ENCODE data around the gene BNIP5. TPM values are rescaled to one million over a fixed set of nuclear protein-coding genes. Genes with fewer than 3 reads are reported as not detected.

The BNIP5 gene
- polyA plus RNA-seq, 3 donors = not detected

DNA sequence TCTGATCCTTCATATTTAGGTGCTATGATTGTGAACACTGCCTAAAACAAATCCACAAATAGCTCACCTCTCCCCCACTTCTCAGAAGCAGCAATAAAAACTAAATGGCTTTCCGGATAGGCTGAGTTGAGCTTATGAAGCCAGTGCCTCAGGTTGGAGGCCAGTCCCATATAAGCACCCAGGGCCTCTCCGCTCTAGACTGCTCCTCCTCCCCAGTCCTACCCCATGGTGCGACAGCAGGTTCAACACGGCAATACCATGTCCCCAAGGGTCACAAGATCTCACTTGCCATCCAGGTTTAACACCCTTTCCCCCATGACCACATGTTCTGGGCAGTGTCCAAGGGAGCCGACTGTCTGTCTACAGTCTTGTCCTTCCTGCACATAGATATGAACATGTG is 20.8 kb downstream of the BNIP5 start:
- Mint-ChIP-seq H3K27ac (no peak overlapping the region), H3K4me1 (peaks cover 17% of the 10 kb centered on the region), H3K4me3 (no peak overlapping the region), H3K36me3 (peaks cover 9 to 13% of the 10 kb centered on the region in 2 donors), H3K9me3 (no peaks in the 10 kb centered on the region), H3K27me3 (ENCODE audit: low read depth in 3 of 3) (peaks cover 2 to 5% (median 3%) of the 10 kb centered on the region in 3 donors)
- peaks cover 14 to 15% of the 10 kb centered on the region in 2 donors for H3K4me1 ChIP-seq (ENCODE audit: control insufficient read depth in 1 of 2, insufficient read depth in 2 of 2, low read length in 2 of 2)
- no peaks in the 10 kb centered on the region for H3K36me3 ChIP-seq (replicated peaks in 1 of 2; ENCODE audit: control insufficient read depth in 1 of 2, insufficient read depth in 2 of 2, low read length in 2 of 2)
- no peaks in the 10 kb centered on the region for H4K20me1 ChIP-seq (ENCODE audit: insufficient read depth, low read length)
- TF ChIP-seq CTCF (IDR thresholded peaks at IDR 0.05) = no peak
- H3K27ac ChIP-seq (ENCODE audit: low read depth in 1 of 2, low read length in 2 of 2) = no peak overlapping the region
- no peaks in the 10 kb centered on the region for H3K79me2 ChIP-seq (ENCODE audit: insufficient read depth, low read length)
- H3K4me2 ChIP-seq (replicated peaks; ENCODE audit: extremely low read depth, low read length, poor library complexity, severe bottlenecking) = no peak overlapping the region
- H3K9me3 ChIP-seq (replicated peaks in 1 of 2; ENCODE audit: control insufficient read depth in 1 of 2, insufficient read depth in 1 of 2, low read length in 2 of 2) = no peaks in the 10 kb centered on the region
- H3K27me3 ChIP-seq (ENCODE audit: control insufficient read depth in 2 of 2, insufficient read depth in 2 of 2, low read length in 2 of 2) = no peaks in the 10 kb centered on the region
- DNase-seq = no peak
- intact Hi-C loops (cut with micrococcal nuclease) = no loop called here
- no peak overlapping the region for H3K4me3 ChIP-seq (replicated peaks in 1 of 3; ENCODE audit: low read depth in 2 of 3, low read length in 3 of 3)
- 93% methylated on average over 5 of the region's 5 CpGs for WGBS (ENCODE audit: insufficient coverage)
- no peak overlapping the region for H3K9ac ChIP-seq (ENCODE audit: insufficient read depth, low read length, poor library complexity, severe bottlenecking)
- H2AFZ ChIP-seq (ENCODE audit: insufficient read depth, low read depth, low read length, poor library complexity, severe bottlenecking) = no peak overlapping the region

DNA sequence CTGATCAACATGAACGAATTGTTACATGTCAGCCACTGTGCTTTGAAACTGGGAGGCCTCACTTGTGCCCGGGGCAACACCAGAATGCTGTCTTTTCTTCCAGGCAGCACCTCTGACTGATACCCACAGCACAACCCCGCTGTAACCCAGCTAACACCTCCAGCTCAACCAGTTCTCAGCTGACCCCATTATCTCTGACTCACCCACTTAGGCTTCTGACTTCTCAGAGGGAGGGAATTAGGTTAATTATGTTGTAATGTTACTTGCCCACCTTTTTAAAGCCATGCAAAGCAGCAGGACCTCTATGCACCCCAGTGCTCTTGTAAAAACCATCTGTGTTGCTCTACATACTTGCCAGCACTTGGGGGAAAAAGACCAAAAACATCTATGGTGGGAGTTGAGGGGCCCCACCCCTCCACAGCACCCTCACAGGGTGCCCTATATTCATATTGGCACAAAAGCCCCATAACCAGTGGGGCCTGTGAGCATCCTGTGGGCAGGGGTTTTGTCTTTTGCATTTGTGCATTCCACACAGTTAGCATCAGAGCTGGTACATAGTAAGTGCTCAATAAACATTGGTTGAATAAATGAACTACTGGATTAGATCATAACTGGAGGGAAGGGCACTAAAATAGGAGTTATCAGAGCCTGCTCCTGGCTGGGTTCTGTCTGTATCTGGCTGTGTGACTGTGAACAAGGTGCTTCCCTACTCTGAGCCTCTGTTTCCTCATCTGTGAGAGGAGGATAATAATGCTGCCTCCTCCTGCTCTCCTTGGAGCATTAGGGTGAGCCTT is 22.3 kb downstream of the BNIP5 start:
- Histone ChIP-seq H3K4me2 (replicated peaks; ENCODE audit: extremely low read depth, low read length, poor library complexity, severe bottlenecking) (no peak overlapping the region), H3K27ac (ENCODE audit: low read depth in 1 of 2, low read length in 2 of 2) (no peak overlapping the region), H4K20me1 (ENCODE audit: insufficient read depth, low read length) (no peaks in the 10 kb centered on the region), H2AFZ (ENCODE audit: insufficient read depth, low read depth, low read length, poor library complexity, severe bottlenecking) (no peak overlapping the region), H3K27me3 (ENCODE audit: control insufficient read depth in 2 of 2, insufficient read depth in 2 of 2, low read length in 2 of 2) (no peaks in the 10 kb centered on the region), H3K9ac (ENCODE audit: insufficient read depth, low read length, poor library complexity, severe bottlenecking) (no peak overlapping the region), H3K79me2 (ENCODE audit: insufficient read depth, low read length) (no peaks in the 10 kb centered on the region), H3K36me3 (replicated peaks in 1 of 2; ENCODE audit: control insufficient read depth in 1 of 2, insufficient read depth in 2 of 2, low read length in 2 of 2) (peaks cover 0 to 14% of the 10 kb centered on the region in 2 donors), H3K4me3 (replicated peaks in 1 of 3; ENCODE audit: low read depth in 2 of 3, low read length in 3 of 3) (no peak overlapping the region), H3K4me1 (ENCODE audit: control insufficient read depth in 1 of 2, insufficient read depth in 2 of 2, low read length in 2 of 2) (peaks cover 14 to 15% of the 10 kb centered on the region in 2 donors), H3K9me3 (replicated peaks in 1 of 2; ENCODE audit: control insufficient read depth in 1 of 2, insufficient read depth in 1 of 2, low read length in 2 of 2) (no peaks in the 10 kb centered on the region)
- H3K4me3 Mint-ChIP-seq = no peak overlapping the region
- H3K27me3 Mint-ChIP-seq (ENCODE audit: low read depth in 3 of 3) = peaks cover 2 to 8% (median 4%) of the 10 kb centered on the region in 3 donors
- intact Hi-C loops (cut with micrococcal nuclease) = no loop called here
- no peak for TF ChIP-seq CTCF (IDR thresholded peaks at IDR 0.05)
- H3K27ac Mint-ChIP-seq = peak overlapping the region in 2 of 7 donors; percentile 4 to 47
- peaks cover 17% of the 10 kb centered on the region for H3K4me1 Mint-ChIP-seq
- peaks cover 0 to 7% (median 3%) of the 10 kb centered on the region in 7 donors for H3K9me3 Mint-ChIP-seq
- peaks cover 24% of the 10 kb centered on the region in 2 donors for H3K36me3 Mint-ChIP-seq
- WGBS (ENCODE audit: insufficient coverage) = 84% methylated on average over 2 of the region's 3 CpGs
- no peak for DNase-seq

Data from CD14-positive monocyte (primary cell).